Breast epithelium (tissue), 4 donors: Measurements from ENCODE around the gene IGF1. TPM values are rescaled to one million over a fixed set of nuclear protein-coding genes. Genes with fewer than 3 reads are reported as not detected.

ENCODE experiments used
- DNase-seq, 2 donors: peaks; one replicate each; pipeline ENCODE4 v3.0.0-alpha.2; 2019; ENCODE audit warnings: low spot score in 2 of 2
- H3K27ac ChIP-seq, 2 donors: fragments of 200-600 bp; sonication (generic) in 1 of 2; one replicate each; pipeline ENCODE4 v1.5.1; 2016 to 2019; ENCODE audit warnings: mild to moderate bottlenecking in 1 of 2
- H3K27me3 ChIP-seq, 2 donors: fragments of 200-600 bp; sonication (generic) in 1 of 2; one replicate each; pipeline versions ENCODE4 v1.5.1 to v1.6.0; 2017 to 2019; ENCODE audit warnings: control low read depth in 1 of 2, mild to moderate bottlenecking in 1 of 2
- H3K36me3 ChIP-seq: fragments of 200-600 bp; one replicate; pipeline ENCODE4 v1.5.1; 2019
- H3K4me1 ChIP-seq, 2 donors: fragments of 200-600 bp; sonication (generic); one replicate each; pipeline ENCODE4 v1.5.1; 2016 to 2019; ENCODE audit warnings: control low read depth in 1 of 2
- H3K4me3 ChIP-seq, 3 donors: fragments of 200-600 bp; sonication (generic); 1 replicate in 2 of 3; 2 replicates in 1 of 3; pipeline ENCODE4 v1.5.1; 2016 to 2019; ENCODE audit warnings: mild to moderate bottlenecking in 3 of 3, moderate library complexity in 2 of 3
- H3K9me3 ChIP-seq, 2 donors: fragments of 200-600 bp; sonication (generic) in 1 of 2; one replicate each; pipeline ENCODE4 v1.5.1; 2016 to 2019; ENCODE audit warnings: control low read depth in 1 of 2
- CTCF ChIP-seq, 3 donors: fragments of 450-650 bp; IDR thresholded peaks; one replicate each; pipeline ENCODE4 v1.5.1; 2016 to 2017; ENCODE audit warnings: antibody characterized with exemption in 3 of 3, mild to moderate bottlenecking in 3 of 3, moderate library complexity in 3 of 3
- POLR2A ChIP-seq: fragments of 450-650 bp; IDR thresholded peaks from one replicate; pipeline ENCODE4 v1.6.1; 2016; ENCODE audit warnings: antibody characterized with exemption, mild to moderate bottlenecking, moderate library complexity
- POLR2AphosphoS5 ChIP-seq, 3 donors: sonication (generic); formaldehyde crosslinking; IDR thresholded peaks; one replicate each; pipeline ENCODE4 v1.6.1; 2017; ENCODE audit warnings: antibody characterized with exemption in 3 of 3
- intact Hi-C: fragments of 100-400 bp; cut with DNase I; formaldehyde crosslinking; loops from one replicate; pipeline ENCODE4 v1.15.1; 2023; ENCODE audit warnings: low total_unique reads
- total RNA-seq, 3 donors: library from RNA; depleted of rRNA; stranded (reverse); fragments of >200 nt; gene quantifications; one replicate each; pipeline ENCODE4 v1.1.0, GENCODE V29; 2016

IGF1 gene
- 100 to 1,000 TPM in 2 of 3 donors, 10 to 100 TPM in 1; 56.6 to 108 (median 101) TPM for total RNA-seq

DNA sequence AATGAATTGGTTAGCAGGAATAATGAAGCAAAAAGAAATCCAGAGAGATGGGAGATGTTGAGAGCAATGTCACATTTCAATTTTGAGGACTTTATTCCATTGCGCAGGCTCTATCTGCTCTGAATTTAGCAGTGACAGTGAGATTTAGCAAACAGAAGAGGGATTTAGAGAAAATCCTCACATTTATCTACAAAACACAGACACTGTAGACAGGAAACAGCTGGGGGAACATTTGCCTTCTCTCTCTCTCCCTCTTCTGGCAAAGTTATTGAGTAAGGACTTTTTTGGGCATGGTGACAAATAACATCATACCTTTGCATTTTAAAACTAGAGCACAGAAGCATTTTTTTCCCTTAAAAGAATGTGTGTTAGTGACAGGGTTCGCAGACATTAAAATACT is at the start of gene IGF1:
Gene IGF1, minus strand, starts transcription at position 158 of the 400 bp plus-strand sequence. CDS start 182 bp downstream, outside the sequence.
- intact Hi-C loops, result loop anchor here (10.0 kb wide), 1 partner anchor 536 kb away; no protein-coding TSS in a partner anchor
- Histone ChIP-seq H3K9me3 (no peaks in the 10 kb centered on the region), H3K4me3 (peak within 1 kb of the TSS; percentile 40 to 60 (median 45)), H3K27me3 (no peaks in the 10 kb centered on the region), H3K27ac (peak within 1 kb of the TSS; percentile 61 to 81), H3K36me3 (no peaks in the 10 kb centered on the region), H3K4me1 (peaks cover 0 to 12% of the 10 kb centered on the region in 2 donors)
- DNase-seq, result no peak
- TF ChIP-seq POLR2A (no peak), POLR2AphosphoS5 (IDR thresholded peaks at IDR 0.05) (peak in 1 of 3 donors; percentile 46)

- Histone ChIP-seq H3K4me1 (no peaks in the 10 kb centered on the region), H3K36me3 (no peaks in the 10 kb centered on the region), H3K4me3 (no peak overlapping the region), H3K27me3 (no peaks in the 10 kb centered on the region), H3K27ac (no peak overlapping the region), H3K9me3 (no peaks in the 10 kb centered on the region)
- no peak for DNase-seq
- TF ChIP-seq POLR2AphosphoS5 (IDR thresholded peaks at IDR 0.05), result no peak
- TF ChIP-seq POLR2A, result no peak
- TF ChIP-seq CTCF (IDR thresholded peaks at IDR 0.05), result no peak
- intact Hi-C loops, result no loop called here
Observed at GRCh38 chr12:102528111-102528510, 47.7 kb upstream of the IGF1 start.

DNA sequence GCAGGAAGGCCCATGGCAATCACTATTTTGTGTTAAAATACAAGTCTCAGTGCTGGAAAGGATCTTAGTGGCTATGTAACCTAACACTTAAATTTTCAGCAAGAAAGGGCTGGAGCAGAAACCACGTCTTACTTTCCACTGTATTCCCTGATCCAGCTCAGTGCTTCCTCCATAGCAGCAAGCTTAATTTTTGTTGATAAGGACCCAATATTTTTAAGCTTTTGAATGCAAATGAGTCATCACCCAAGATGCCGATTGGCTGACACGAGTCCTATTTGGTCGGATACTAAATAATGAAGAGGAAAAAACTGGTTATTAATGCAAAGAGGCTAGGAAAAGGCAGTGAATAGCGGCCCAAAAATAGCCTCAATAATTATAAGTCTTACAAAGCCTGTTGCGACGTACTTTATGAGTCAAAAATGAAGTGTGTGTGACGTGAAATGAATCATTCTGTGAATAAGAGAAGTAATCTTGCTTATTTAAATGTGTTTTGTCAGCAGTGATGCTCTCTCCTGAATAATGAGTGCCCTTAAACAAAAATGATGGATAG is 46.9 kb upstream of the IGF1 start:
- Histone ChIP-seq H3K4me1 (no peaks in the 10 kb centered on the region), H3K27me3 (no peaks in the 10 kb centered on the region), H3K9me3 (no peaks in the 10 kb centered on the region), H3K27ac (no peak overlapping the region), H3K4me3 (no peak overlapping the region), H3K36me3 (no peaks in the 10 kb centered on the region)
- DNase-seq, result no peak
- intact Hi-C loops, result no loop called here
- no peak for TF ChIP-seq CTCF (IDR thresholded peaks at IDR 0.05)

GRCh38 chr12:102526656-102527055 is 46.3 kb upstream of the IGF1 start:
- no peaks in the 10 kb centered on the region for H3K36me3 ChIP-seq
- no peaks in the 10 kb centered on the region for H3K27me3 ChIP-seq
- TF ChIP-seq CTCF (IDR thresholded peaks at IDR 0.05) (no peak), POLR2A (no peak), POLR2AphosphoS5 (IDR thresholded peaks at IDR 0.05) (no peak)
- intact Hi-C loops, result no loop called here
- no peak overlapping the region for H3K4me3 ChIP-seq
- H3K9me3 ChIP-seq, result no peaks in the 10 kb centered on the region
- no peak for DNase-seq
- H3K4me1 ChIP-seq, result no peaks in the 10 kb centered on the region
- H3K27ac ChIP-seq, result no peak overlapping the region

DNA sequence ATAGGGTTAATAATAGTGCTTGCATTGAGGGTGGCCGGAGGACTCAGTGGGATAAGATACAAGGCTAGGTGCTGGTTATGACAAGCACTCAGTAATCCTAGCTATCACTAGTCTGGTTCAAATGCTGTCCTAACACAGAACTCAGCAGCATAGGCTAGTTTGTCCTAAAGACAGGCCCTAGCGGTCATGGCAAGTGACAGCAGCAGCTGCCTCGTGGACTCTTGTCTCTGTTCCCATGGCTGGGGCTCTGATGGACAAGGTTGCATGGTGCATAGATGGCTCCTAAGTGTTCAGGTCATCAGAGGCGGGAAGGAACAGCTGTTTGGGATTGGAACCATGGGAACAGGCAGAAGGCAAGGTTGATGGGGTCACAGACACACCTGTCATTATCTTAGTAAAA is 42.4 kb upstream of the IGF1 start:
- no peak for DNase-seq
- Histone ChIP-seq H3K36me3 (no peaks in the 10 kb centered on the region), H3K4me1 (no peaks in the 10 kb centered on the region), H3K27ac (no peak overlapping the region), H3K4me3 (no peak overlapping the region), H3K27me3 (no peaks in the 10 kb centered on the region), H3K9me3 (no peaks in the 10 kb centered on the region)
- intact Hi-C loops, result no loop called here
- TF ChIP-seq POLR2AphosphoS5 (IDR thresholded peaks at IDR 0.05) (no peak), CTCF (IDR thresholded peaks at IDR 0.05) (no peak), POLR2A (no peak)
